ENCODE measurements around the gene PIGT. TPM values are rescaled to one million over a fixed set of nuclear protein-coding genes. Genes with fewer than 3 reads are reported as not detected.

Gene PIGT
- total RNA-seq, 1 experiment from 2014 or later, result 63.7 TPM

GRCh38 chr20:45399018-45399417 lies 16.9 kb upstream of the PIGT start (continued):
- TF ChIP-seq HMGXB4 (CRISPR knock-in tag; IDR thresholded peaks at IDR 0.05), result no peak
- TF ChIP-seq ESRRA (CRISPR knock-in tag; IDR thresholded peaks at IDR 0.05; ENCODE audit: borderline replicate concordance), result no peak
- TF ChIP-seq ZNF416 (CRISPR knock-in tag; IDR thresholded peaks at IDR 0.05), result no peak
- TF ChIP-seq E2F1 (CRISPR knock-in tag; IDR thresholded peaks at IDR 0.05), result no peak
- no peak for TF ChIP-seq ATF6 (CRISPR knock-in tag; IDR thresholded peaks at IDR 0.05)
- TF ChIP-seq FOXJ3 (CRISPR knock-in tag; IDR thresholded peaks at IDR 0.05; ENCODE audit: borderline replicate concordance), result no peak
- TF ChIP-seq SMAD4 (CRISPR knock-in tag; IDR thresholded peaks at IDR 0.05), result no peak
- TF ChIP-seq NR2C2 (CRISPR knock-in tag; IDR thresholded peaks at IDR 0.05), result no peak
- TF ChIP-seq CBFB (CRISPR knock-in tag; IDR thresholded peaks at IDR 0.05; ENCODE audit: low read depth), result no peak

- ATAC-seq (no peak), DNase-seq (ENCODE audit: low spot score) (no peak)
- H3K27me3 Mint-ChIP-seq (ENCODE audit: low read depth), result peaks cover 37% of the 10 kb centered on the region
- ChIA-PET CTCF (no interaction called here), POLR2A (no interaction called here)
- no peak overlapping the region for H3K27ac Mint-ChIP-seq
- H3K9me3 Mint-ChIP-seq, result peaks cover 49% of the 10 kb centered on the region
- no peak overlapping the region for H3K4me3 Mint-ChIP-seq
- H3K36me3 Mint-ChIP-seq, result peaks cover 29% of the 10 kb centered on the region
- H3K4me1 Mint-ChIP-seq, result peaks cover 2% of the 10 kb centered on the region; the same call in 1 of the 2 replicates
- TF ChIP-seq FOXJ3 (CRISPR knock-in tag; IDR thresholded peaks at IDR 0.05; ENCODE audit: borderline replicate concordance) (no peak), OVOL2 (CRISPR knock-in tag; IDR thresholded peaks at IDR 0.05; ENCODE audit: borderline replicate concordance) (no peak), IRF2 (CRISPR knock-in tag; IDR thresholded peaks at IDR 0.05; ENCODE audit: borderline replicate concordance, low read depth) (no peak), JAZF1 (CRISPR knock-in tag; IDR thresholded peaks at IDR 0.05) (no peak), ELF4 (CRISPR knock-in tag; IDR thresholded peaks at IDR 0.05; ENCODE audit: low read depth) (no peak), JUN (CRISPR knock-in tag; IDR thresholded peaks at IDR 0.05) (no peak), AFF4 (CRISPR knock-in tag; IDR thresholded peaks at IDR 0.05; ENCODE audit: borderline replicate concordance) (no peak), HMGA2 (CRISPR knock-in tag; IDR thresholded peaks at IDR 0.05) (no peak), TP53 (CRISPR knock-in tag; IDR thresholded peaks at IDR 0.05) (no peak), CBFB (CRISPR knock-in tag; IDR thresholded peaks at IDR 0.05; ENCODE audit: low read depth) (no peak), MAX (CRISPR knock-in tag; IDR thresholded peaks at IDR 0.05) (no peak)
Observed at GRCh38 chr20:45400346-45401031, 15.5 kb upstream of the PIGT start.
